ENCODE results near the gene LRIG3.

DNA sequence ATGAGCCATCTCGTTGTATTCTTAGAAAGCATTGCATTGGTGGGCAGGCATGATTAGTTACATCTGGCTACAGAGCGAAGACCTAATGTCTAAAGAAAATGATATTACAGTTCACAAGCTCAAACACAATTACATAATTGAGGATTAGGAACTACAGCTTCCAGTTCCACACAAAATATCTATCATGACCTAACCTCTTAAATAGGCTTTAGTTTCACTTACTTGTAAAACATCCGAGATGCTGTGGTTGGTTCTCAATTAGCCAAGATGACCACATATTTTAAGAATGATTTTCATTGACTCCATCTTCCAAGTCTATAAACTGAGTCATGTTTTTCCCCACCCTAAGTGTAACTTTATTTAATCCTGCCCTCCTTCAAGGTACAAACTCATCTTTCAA is 69.5 kb downstream of the LRIG3 start:
- no peak for TF ChIP-seq POLR2AphosphoS5 (IDR thresholded peaks at IDR 0.05)
- TF ChIP-seq, protein P1, sequence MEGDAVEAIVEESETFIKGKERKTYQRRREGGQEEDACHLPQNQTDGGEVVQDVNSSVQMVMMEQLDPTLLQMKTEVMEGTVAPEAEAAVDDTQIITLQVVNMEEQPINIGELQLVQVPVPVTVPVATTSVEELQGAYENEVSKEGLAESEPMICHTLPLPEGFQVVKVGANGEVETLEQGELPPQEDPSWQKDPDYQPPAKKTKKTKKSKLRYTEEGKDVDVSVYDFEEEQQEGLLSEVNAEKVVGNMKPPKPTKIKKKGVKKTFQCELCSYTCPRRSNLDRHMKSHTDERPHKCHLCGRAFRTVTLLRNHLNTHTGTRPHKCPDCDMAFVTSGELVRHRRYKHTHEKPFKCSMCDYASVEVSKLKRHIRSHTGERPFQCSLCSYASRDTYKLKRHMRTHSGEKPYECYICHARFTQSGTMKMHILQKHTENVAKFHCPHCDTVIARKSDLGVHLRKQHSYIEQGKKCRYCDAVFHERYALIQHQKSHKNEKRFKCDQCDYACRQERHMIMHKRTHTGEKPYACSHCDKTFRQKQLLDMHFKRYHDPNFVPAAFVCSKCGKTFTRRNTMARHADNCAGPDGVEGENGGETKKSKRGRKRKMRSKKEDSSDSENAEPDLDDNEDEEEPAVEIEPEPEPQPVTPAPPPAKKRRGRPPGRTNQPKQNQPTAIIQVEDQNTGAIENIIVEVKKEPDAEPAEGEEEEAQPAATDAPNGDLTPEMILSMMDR (IDR thresholded peaks at IDR 0.05): no peak
- TF ChIP-seq POLR2A (IDR thresholded peaks at IDR 0.05): no peak
- no peak for TF ChIP-seq EP300 (IDR thresholded peaks at IDR 0.05)

All from sigmoid colon (tissue), 4 donors.